ENCODE results near the gene SAP25. TPM values are rescaled to one million over a fixed set of nuclear protein-coding genes. Genes with fewer than 3 reads are reported as not detected.

The SAP25 gene
- total RNA-seq, 1 donor from 2014 or later, result not detected

GRCh38 chr7:100575746-100576383 lies 2.2 kb upstream of the SAP25 start:
- FAIRE-seq (no peak), DNase-seq (ENCODE audit: low read depth) (no peak)
- no peak overlapping the region for H3K4me3 ChIP-seq (ENCODE audit: low read depth, low read length)
- no peaks in the 10 kb centered on the region for H3K27me3 ChIP-seq (ENCODE audit: control insufficient read depth, insufficient read depth, low read length)
- H3K36me3 ChIP-seq (ENCODE audit: control insufficient read depth, insufficient read depth, low read length), result peaks cover 45% of the 10 kb centered on the region
- no peak for TF ChIP-seq CTCF (IDR thresholded peaks at IDR 0.05; ENCODE audit: insufficient read depth, low read length, severe bottlenecking)

GRCh38 chr7:100575206-100575631 lies 1.5 kb upstream of the SAP25 start:
- no peak for FAIRE-seq

GRCh38 chr7:100574362-100575205 lies 884 bp upstream of the SAP25 start:
- Histone ChIP-seq H3K27me3 (ENCODE audit: control insufficient read depth, insufficient read depth, low read length) (no peaks in the 10 kb centered on the region), H3K4me3 (ENCODE audit: low read depth, low read length) (no peak overlapping the region), H3K36me3 (ENCODE audit: control insufficient read depth, insufficient read depth, low read length) (peaks cover 37% of the 10 kb centered on the region)
- TF ChIP-seq CTCF (IDR thresholded peaks at IDR 0.05; ENCODE audit: insufficient read depth, low read length, severe bottlenecking), result no peak
- no peak for DNase-seq (ENCODE audit: low read depth)
- no peak for FAIRE-seq

More at GRCh38 chr7:100575206-100575631, 1.5 kb upstream of the SAP25 start:
- TF ChIP-seq CTCF (IDR thresholded peaks at IDR 0.05; ENCODE audit: insufficient read depth, low read length, severe bottlenecking), result no peak
- no peak for DNase-seq (ENCODE audit: low read depth)
- no peak overlapping the region for H3K4me3 ChIP-seq (ENCODE audit: low read depth, low read length)
- no peaks in the 10 kb centered on the region for H3K27me3 ChIP-seq (ENCODE audit: control insufficient read depth, insufficient read depth, low read length)
- peaks cover 42% of the 10 kb centered on the region for H3K36me3 ChIP-seq (ENCODE audit: control insufficient read depth, insufficient read depth, low read length)

- DNase-seq (ENCODE audit: low read depth) (no peak), FAIRE-seq (no peak)
- Histone ChIP-seq H3K27me3 (ENCODE audit: control insufficient read depth, insufficient read depth, low read length) (no peaks in the 10 kb centered on the region), H3K36me3 (ENCODE audit: control insufficient read depth, insufficient read depth, low read length) (peaks cover 27% of the 10 kb centered on the region), H3K4me3 (ENCODE audit: low read depth, low read length) (no peak overlapping the region)
- no peak for TF ChIP-seq CTCF (IDR thresholded peaks at IDR 0.05; ENCODE audit: insufficient read depth, low read length, severe bottlenecking)
Observed at GRCh38 chr7:100572949-100573675, 588 bp downstream of the SAP25 start.

- Histone ChIP-seq H3K36me3 (ENCODE audit: control insufficient read depth, insufficient read depth, low read length) (peaks cover 21% of the 10 kb centered on the region), H3K4me3 (ENCODE audit: low read depth, low read length) (no peak overlapping the region), H3K27me3 (ENCODE audit: control insufficient read depth, insufficient read depth, low read length) (no peaks in the 10 kb centered on the region)
- TF ChIP-seq CTCF (IDR thresholded peaks at IDR 0.05; ENCODE audit: insufficient read depth, low read length, severe bottlenecking), result no peak
- FAIRE-seq (no peak), DNase-seq (ENCODE audit: low read depth) (no peak)
Observed at GRCh38 chr7:100572281-100572948, 1.3 kb downstream of the SAP25 start.
